HG03196 (cell line): Measurements from ENCODE around the gene KIF2C.

ENCODE experiments used
- ATAC-seq: cut with Tn5 transposase; IDR thresholded peaks from one replicate; pipeline ENCODE4 v1.9.1; 2021; ENCODE audit not compliant: unreplicated experiment

The KIF2C gene

GRCh38 chr1:44775078-44775929 is 35.7 kb downstream of the KIF2C start, which contains the start of gene RPS8:
RPS8 (plus strand) TSS chr1:44775540; CDS start chr1:44775597, 57 bp downstream.
- ATAC-seq: peak; percentile 84

- ATAC-seq: no peak
Observed at GRCh38 chr1:44775930-44776729, 36.5 kb downstream of the KIF2C start.

GRCh38 chr1:44776730-44777068 is 37.1 kb downstream of the KIF2C start:
- no peak for ATAC-seq

GRCh38 chr1:44777547-44777946 is 37.9 kb downstream of the KIF2C start:
- no peak for ATAC-seq

- no peak for ATAC-seq
Observed at GRCh38 chr1:44777969-44778635, 38.5 kb downstream of the KIF2C start.

- ATAC-seq: no peak
Observed at GRCh38 chr1:44778705-44779576, 39.3 kb downstream of the KIF2C start.

GRCh38 chr1:44780583-44781121 is 41.0 kb downstream of the KIF2C start:
- no peak for ATAC-seq

- no peak for ATAC-seq
Observed at GRCh38 chr1:44783697-44784093, 44.1 kb downstream of the KIF2C start.

- ATAC-seq: no peak
Observed at GRCh38 chr1:44784094-44785028, 44.7 kb downstream of the KIF2C start.

GRCh38 chr1:44785029-44785380 is 45.4 kb downstream of the KIF2C start:
- ATAC-seq: no peak

- ATAC-seq: no peak
Observed at GRCh38 chr1:44785501-44786137, 46.0 kb downstream of the KIF2C start.

- ATAC-seq: no peak
Observed at GRCh38 chr1:44786138-44786840, 46.7 kb downstream of the KIF2C start.

GRCh38 chr1:44786841-44787426 is 47.3 kb downstream of the KIF2C start:
- no peak for ATAC-seq

GRCh38 chr1:44787506-44787905 is 47.9 kb downstream of the KIF2C start:
- no peak for ATAC-seq

GRCh38 chr1:44788120-44788860 is 48.7 kb downstream of the KIF2C start, which contains the start of gene BEST4:
BEST4 (minus strand) TSS chr1:44788170; CDS start chr1:44787705, 465 bp downstream.
- ATAC-seq: no peak

- no peak for ATAC-seq
Observed at GRCh38 chr1:44790968-44791801, 51.5 kb downstream of the KIF2C start.
